Panc1 (cell line): Measurements from ENCODE around the gene LCORL.

Experiments
- SIN3A ChIP-seq: IDR thresholded peaks from 2 replicates; pipeline ENCODE4 v1.6.1; 2012; ENCODE audit warnings: low read depth, mild to moderate bottlenecking, low read length, moderate library complexity, borderline replicate concordance; ENCODE audit not compliant: insufficient read depth
- TF ChIP-seq, protein P1 (sequence below): fragments of 450-650 bp; IDR thresholded peaks from 2 replicates; pipeline ENCODE4 v1.5.1; 2017; ENCODE audit warnings: mild to moderate bottlenecking

GRCh38 chr4:17968721-17969120 lies 52.8 kb downstream of the LCORL start:
- TF ChIP-seq, protein P1, sequence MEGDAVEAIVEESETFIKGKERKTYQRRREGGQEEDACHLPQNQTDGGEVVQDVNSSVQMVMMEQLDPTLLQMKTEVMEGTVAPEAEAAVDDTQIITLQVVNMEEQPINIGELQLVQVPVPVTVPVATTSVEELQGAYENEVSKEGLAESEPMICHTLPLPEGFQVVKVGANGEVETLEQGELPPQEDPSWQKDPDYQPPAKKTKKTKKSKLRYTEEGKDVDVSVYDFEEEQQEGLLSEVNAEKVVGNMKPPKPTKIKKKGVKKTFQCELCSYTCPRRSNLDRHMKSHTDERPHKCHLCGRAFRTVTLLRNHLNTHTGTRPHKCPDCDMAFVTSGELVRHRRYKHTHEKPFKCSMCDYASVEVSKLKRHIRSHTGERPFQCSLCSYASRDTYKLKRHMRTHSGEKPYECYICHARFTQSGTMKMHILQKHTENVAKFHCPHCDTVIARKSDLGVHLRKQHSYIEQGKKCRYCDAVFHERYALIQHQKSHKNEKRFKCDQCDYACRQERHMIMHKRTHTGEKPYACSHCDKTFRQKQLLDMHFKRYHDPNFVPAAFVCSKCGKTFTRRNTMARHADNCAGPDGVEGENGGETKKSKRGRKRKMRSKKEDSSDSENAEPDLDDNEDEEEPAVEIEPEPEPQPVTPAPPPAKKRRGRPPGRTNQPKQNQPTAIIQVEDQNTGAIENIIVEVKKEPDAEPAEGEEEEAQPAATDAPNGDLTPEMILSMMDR, result no peak
- no peak for TF ChIP-seq SIN3A
